Measurements from ENCODE around the gene PEX11A. TPM values are rescaled to one million over a fixed set of nuclear protein-coding genes. Genes with fewer than 3 reads are reported as not detected.

Gene PEX11A
- total RNA-seq, 1 donor from 2014 or later, result 4.5 TPM

- H3K9ac ChIP-seq, result no peak overlapping the region
Measured at GRCh38 chr15:89660556-89660955, 30.0 kb downstream of the PEX11A start.

GRCh38 chr15:89659295-89659694 is 31.3 kb downstream of the PEX11A start:
- H3K27me3 Mint-ChIP-seq (ENCODE audit: insufficient read depth, low read depth), result peaks cover 26% of the 10 kb centered on the region

More at GRCh38 chr15:89660556-89660955, 30.0 kb downstream of the PEX11A start:
- peaks cover 7% of the 10 kb centered on the region for H3K4me1 ChIP-seq
- Mint-ChIP-seq H3K4me1 (peaks cover 13% of the 10 kb centered on the region), H3K36me3 (no peaks in the 10 kb centered on the region), H3K9me3 (no peaks in the 10 kb centered on the region), H3K27ac (no peak overlapping the region), H3K4me3 (no peak overlapping the region), H3K27me3 (ENCODE audit: insufficient read depth, low read depth) (peaks cover 27% of the 10 kb centered on the region)
- H3K4me2 ChIP-seq, result no peak overlapping the region
- no peak overlapping the region for H2AFZ ChIP-seq (replicated peaks)
- H3K4me3 ChIP-seq, result no peak overlapping the region
- peaks cover 21% of the 10 kb centered on the region for H3F3A ChIP-seq (ENCODE audit: low read depth)
- no peaks in the 10 kb centered on the region for H3K36me3 ChIP-seq
- H3K79me2 ChIP-seq (ENCODE audit: low read depth), result no peaks in the 10 kb centered on the region
- TF ChIP-seq EZH2phosphoT487 (IDR thresholded peaks at IDR 0.05) (no peak), EZH2 (IDR thresholded peaks at IDR 0.05) (no peak)
- TF ChIP-seq, protein P1, sequence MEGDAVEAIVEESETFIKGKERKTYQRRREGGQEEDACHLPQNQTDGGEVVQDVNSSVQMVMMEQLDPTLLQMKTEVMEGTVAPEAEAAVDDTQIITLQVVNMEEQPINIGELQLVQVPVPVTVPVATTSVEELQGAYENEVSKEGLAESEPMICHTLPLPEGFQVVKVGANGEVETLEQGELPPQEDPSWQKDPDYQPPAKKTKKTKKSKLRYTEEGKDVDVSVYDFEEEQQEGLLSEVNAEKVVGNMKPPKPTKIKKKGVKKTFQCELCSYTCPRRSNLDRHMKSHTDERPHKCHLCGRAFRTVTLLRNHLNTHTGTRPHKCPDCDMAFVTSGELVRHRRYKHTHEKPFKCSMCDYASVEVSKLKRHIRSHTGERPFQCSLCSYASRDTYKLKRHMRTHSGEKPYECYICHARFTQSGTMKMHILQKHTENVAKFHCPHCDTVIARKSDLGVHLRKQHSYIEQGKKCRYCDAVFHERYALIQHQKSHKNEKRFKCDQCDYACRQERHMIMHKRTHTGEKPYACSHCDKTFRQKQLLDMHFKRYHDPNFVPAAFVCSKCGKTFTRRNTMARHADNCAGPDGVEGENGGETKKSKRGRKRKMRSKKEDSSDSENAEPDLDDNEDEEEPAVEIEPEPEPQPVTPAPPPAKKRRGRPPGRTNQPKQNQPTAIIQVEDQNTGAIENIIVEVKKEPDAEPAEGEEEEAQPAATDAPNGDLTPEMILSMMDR (IDR thresholded peaks at IDR 0.05), result no peak
- H4K20me1 ChIP-seq (ENCODE audit: low read depth), result no peaks in the 10 kb centered on the region
- H3K9me3 ChIP-seq (ENCODE audit: low read depth), result no peaks in the 10 kb centered on the region
- H3K27ac ChIP-seq, result no peak overlapping the region
- DNase-seq (ENCODE audit: low spot score), result no peak
- H3K27me3 ChIP-seq, result peaks cover 44% of the 10 kb centered on the region

GRCh38 chr15:89657686-89658200 is 32.8 kb downstream of the PEX11A start:
- Histone ChIP-seq H3K9ac (no peak overlapping the region), H3K36me3 (no peaks in the 10 kb centered on the region), H3K27me3 (peaks cover 26% of the 10 kb centered on the region), H3K4me2 (no peak overlapping the region), H4K20me1 (ENCODE audit: low read depth) (peaks cover 3% of the 10 kb centered on the region), H3K4me1 (peaks cover 3% of the 10 kb centered on the region), H3K9me3 (ENCODE audit: low read depth) (no peaks in the 10 kb centered on the region), H3K79me2 (ENCODE audit: low read depth) (peaks cover 19% of the 10 kb centered on the region), H2AFZ (replicated peaks) (no peak overlapping the region), H3K27ac (no peak overlapping the region), H3F3A (ENCODE audit: low read depth) (peaks cover 13% of the 10 kb centered on the region), H3K4me3 (no peak overlapping the region)
- H3K4me3 Mint-ChIP-seq, result no peak overlapping the region
- no peaks in the 10 kb centered on the region for H3K9me3 Mint-ChIP-seq
- TF ChIP-seq EZH2phosphoT487 (IDR thresholded peaks at IDR 0.05), result no peak
- TF ChIP-seq, protein P1 (IDR thresholded peaks at IDR 0.05), result no peak
- no peak for TF ChIP-seq EZH2 (IDR thresholded peaks at IDR 0.05)
- DNase-seq (ENCODE audit: low spot score), result no peak
- H3K27ac Mint-ChIP-seq, result no peak overlapping the region
- H3K27me3 Mint-ChIP-seq (ENCODE audit: insufficient read depth, low read depth), result peaks cover 26% of the 10 kb centered on the region
- peaks cover 17% of the 10 kb centered on the region for H3K4me1 Mint-ChIP-seq
- H3K36me3 Mint-ChIP-seq, result peaks cover 4% of the 10 kb centered on the region

More at GRCh38 chr15:89659295-89659694, 31.3 kb downstream of the PEX11A start:
- TF ChIP-seq EZH2 (IDR thresholded peaks at IDR 0.05), result no peak
- TF ChIP-seq, protein P1 (IDR thresholded peaks at IDR 0.05), result no peak
- no peak for TF ChIP-seq EZH2phosphoT487 (IDR thresholded peaks at IDR 0.05)
- H3K79me2 ChIP-seq (ENCODE audit: low read depth), result peaks cover 6% of the 10 kb centered on the region
- no peaks in the 10 kb centered on the region for H3K9me3 Mint-ChIP-seq
- H3K4me2 ChIP-seq, result no peak overlapping the region
- no peak overlapping the region for H2AFZ ChIP-seq (replicated peaks)
- H4K20me1 ChIP-seq (ENCODE audit: low read depth), result no peaks in the 10 kb centered on the region
- no peak overlapping the region for H3K4me3 Mint-ChIP-seq
- H3K4me1 Mint-ChIP-seq, result peaks cover 11% of the 10 kb centered on the region
- no peaks in the 10 kb centered on the region for H3K36me3 ChIP-seq
- H3K4me1 ChIP-seq, result peaks cover 2% of the 10 kb centered on the region
- peaks cover 31% of the 10 kb centered on the region for H3K27me3 ChIP-seq
- no peak for DNase-seq (ENCODE audit: low spot score)
- H3F3A ChIP-seq (ENCODE audit: low read depth), result peaks cover 13% of the 10 kb centered on the region
- H3K9ac ChIP-seq, result no peak overlapping the region
- no peak overlapping the region for H3K27ac ChIP-seq
- no peak overlapping the region for H3K27ac Mint-ChIP-seq
- H3K4me3 ChIP-seq, result no peak overlapping the region
- no peaks in the 10 kb centered on the region for H3K9me3 ChIP-seq (ENCODE audit: low read depth)
- H3K36me3 Mint-ChIP-seq, result peaks cover 3% of the 10 kb centered on the region
